CD4-positive, alpha-beta T cell treated with Interleukin-6 for 4 hours (primary cell): Measurements from ENCODE around the gene RNF11.
"Not testable (repeated sequence)": the region's sequence is repeated elsewhere in the genome, so short reads cannot be mapped to it uniquely, and the experiment has no call there.

Experiments used
- DNase-seq: peaks from one replicate; pipeline ENCODE4 v3.0.0-alpha.2; 2020; ENCODE audit warnings: mixed read lengths

RNF11 gene, protein sequence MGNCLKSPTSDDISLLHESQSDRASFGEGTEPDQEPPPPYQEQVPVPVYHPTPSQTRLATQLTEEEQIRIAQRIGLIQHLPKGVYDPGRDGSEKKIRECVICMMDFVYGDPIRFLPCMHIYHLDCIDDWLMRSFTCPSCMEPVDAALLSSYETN

DNA sequence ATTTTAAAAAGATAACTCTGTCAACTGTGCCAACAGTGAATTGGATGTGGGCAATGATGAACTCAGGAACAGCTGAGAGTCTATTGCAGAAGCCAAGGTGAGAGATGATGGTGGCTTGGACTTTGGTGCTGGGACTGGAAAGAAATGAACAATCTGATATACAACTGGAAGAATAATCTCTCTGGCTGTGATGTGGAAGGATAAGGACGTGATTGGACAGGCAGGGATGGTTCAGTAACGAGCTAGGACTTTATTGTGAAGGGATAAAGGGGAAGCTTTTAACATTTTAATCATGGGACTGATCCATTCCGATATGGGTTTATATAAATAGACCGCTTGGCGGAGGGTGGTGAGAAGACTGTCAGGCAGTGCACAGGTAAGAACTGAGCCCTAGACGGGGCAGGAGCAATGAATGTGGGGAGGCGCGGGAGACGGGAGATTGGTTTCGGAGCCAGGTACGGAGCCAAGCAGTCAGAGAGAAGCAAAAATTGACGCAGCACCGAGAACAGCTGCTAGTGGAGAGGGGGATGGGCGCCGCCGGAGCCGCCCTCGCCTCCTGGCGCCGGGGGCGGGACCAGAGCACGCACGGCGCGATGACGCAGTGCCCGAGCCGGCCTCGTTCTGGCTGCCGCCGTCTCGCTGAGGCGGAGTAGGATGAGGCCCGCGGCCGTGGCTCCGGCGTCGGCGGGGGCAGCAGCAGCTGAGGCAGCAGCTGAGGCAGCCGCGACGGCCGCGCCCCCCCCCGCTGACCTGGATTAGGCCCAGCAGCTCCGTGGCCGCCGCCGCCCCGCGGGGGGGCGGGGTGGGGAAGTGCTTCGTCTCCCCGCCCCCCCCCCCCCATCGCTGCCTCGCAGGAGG, at the start of gene RNF11:
RNF11 (plus strand) TSS at position 601 of the 858 bp plus-strand sequence. CDS start 484 bp downstream, outside the sequence.
- DNase-seq: peak; percentile 94

DNA sequence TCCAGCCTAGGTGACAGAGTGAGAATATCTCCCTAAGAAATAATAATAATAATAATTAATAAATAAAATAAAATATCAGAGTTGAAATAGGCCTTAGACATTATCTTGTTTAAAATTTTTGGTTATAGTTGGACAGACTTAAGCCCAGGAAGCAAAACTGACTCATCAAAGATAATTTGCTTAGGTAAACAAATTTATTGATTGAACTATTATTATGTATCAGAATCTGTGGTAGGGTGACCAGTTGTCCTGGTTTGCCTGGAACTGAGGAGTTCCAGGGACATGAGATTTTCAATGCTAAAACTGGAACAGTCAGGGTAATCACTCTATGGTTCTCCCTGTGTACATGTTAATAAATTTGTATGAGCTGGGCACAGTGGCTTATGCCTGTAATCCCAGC, 47.8 kb upstream of the RNF11 start:
- no peak for DNase-seq

DNA sequence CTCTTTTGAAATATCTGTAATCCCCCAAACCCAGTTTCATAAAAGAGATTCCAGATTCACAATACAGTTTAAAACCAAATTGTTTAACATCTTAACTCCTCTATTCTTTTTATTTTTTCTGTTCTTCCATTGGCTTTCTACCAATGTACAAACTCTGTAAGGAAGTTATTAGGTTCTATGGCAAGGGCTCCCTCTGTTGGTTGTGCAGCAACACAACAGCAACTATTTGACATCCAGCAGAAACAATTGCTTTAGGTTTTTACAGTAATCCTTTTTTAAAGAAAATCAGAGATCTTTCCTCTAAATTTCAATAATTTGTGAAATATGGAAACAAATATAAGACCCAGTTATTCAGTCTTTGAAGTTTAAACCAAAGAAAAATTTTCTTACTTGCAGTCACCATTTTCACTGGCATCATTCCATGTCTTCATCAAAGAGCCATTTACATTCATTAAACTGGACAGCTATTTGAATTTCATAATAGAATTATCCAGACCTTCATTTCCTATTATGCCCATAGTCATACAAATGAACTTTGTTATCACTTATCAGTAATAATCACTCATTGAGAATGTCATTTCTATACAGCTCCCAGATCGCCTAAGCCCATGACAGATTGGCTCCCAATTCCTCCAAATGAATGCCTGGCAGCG, 46.5 kb upstream of the RNF11 start:
- peak; percentile 60 for DNase-seq

GRCh38 chr1:51190961-51191360, 45.1 kb upstream of the RNF11 start:
- no peak for DNase-seq

DNA sequence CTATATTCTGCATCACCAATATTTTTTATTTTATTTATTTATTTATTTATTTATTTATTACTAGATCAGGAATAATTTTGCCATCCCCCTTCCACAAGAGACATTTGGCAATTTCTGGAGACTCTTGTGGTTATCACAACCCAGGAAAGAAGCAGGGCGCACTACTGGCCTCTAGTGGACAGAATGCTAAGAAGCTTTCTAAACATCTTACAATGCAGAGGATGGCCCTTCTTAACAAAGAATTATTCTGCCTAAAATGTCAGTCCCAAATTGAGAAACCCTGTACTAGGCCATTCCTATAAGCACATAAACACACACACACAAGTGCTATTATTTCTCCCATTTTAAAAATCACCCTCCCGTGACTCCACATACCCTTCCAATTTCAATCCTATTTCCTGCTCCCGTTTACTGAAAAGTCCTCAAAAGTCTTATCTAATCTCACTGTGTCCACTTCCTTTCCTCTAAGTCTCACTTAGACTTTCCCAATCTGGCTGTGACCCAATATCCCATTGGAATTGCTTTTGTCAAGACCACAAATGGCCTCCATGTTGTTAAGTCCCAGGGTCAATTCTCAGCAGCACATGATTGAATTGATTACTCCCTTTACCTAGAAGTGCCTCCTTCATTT, 43.7 kb upstream of the RNF11 start:
- DNase-seq: peak; percentile 63

- no peak for DNase-seq
Observed at GRCh38 chr1:51193564-51193963, 42.5 kb upstream of the RNF11 start.

- no peak for DNase-seq
Observed at GRCh38 chr1:51203121-51203873, 32.8 kb upstream of the RNF11 start.

DNA sequence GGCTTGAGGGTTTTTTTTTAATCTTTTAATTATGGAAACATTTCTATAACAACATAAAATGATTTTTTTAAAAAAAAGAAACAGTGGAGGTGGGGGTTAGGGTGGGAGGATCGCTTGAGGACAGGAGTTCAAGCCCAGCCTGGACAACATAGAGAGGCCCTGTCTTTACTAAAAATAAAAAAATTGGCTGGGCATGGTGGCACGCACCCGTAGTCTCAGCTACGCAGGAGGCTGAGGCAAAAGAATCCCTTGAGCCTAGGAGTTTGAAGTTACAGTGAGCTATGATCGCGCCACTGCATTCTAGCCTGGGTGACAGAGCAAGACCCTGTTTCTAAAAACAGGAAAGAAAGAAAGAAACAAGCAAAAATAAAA, 32.2 kb upstream of the RNF11 start:
- DNase-seq: no peak

DNA sequence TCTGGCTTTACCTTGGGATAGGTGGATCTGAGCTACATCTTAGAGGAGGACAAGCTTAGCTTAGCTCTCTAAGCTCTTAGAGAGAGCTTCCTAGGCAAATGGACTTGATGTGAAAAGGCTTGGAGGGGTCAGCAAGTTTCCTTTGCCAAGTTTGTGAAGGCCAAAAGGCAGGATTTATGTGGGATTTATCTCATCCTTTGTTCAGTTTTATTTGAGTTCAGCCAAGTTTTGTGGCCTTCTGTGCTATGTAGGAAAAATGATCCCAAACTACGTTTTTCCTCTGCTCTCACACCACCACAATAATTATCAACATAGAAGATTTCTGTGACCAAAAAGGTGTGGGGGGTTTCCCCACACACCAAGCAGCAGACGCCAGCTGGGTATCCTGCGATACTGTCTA, 26.0 kb upstream of the RNF11 start:
- no peak for DNase-seq

GRCh38 chr1:51210676-51211075, 25.4 kb upstream of the RNF11 start:
- DNase-seq: no peak

DNA sequence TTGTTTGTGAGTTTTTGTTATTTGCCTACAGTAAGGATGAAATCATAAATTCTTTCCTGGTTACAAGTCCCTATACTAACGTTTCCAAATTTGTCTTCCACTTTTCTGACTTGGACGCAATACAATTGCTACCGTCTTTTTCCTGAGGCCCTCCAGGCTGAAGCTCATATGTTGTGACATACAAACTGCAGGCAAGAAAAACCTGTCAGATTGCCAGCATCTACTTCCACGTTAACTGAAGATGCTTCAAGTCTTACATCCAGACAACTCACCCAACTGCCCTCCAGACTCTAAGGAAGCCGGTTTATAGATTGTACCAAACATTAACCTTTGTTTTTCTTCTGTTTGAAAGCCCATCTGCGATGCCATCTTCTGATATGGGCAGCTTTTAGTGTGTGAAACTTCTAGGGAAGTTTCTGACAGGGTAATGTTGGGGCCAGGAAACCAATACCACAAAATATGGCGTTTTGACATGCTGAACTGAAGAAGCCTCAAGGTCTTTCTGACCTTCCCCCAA, 21.4 kb upstream of the RNF11 start:
- no peak for DNase-seq

GRCh38 chr1:51215169-51215568, 20.9 kb upstream of the RNF11 start:
- no peak for DNase-seq

DNA sequence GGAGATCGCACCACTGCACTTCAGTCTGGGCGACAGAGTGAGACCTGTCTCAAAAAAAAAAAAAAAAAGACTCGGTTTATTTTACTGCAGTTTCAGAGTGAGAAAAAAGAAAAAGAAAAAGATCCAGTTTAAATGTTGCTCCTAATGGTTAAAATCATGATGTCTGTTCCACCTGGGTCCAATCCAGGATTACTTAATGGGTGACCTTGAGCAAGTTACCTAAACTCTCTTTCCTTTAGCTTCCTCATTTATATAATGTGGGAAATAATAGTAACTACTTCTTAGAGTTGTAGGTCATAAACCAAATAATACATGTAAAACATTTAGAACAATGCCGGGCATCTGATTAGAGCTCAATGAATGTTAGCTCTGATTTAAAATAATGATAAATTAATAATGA, 19.4 kb upstream of the RNF11 start:
- no peak for DNase-seq

DNA sequence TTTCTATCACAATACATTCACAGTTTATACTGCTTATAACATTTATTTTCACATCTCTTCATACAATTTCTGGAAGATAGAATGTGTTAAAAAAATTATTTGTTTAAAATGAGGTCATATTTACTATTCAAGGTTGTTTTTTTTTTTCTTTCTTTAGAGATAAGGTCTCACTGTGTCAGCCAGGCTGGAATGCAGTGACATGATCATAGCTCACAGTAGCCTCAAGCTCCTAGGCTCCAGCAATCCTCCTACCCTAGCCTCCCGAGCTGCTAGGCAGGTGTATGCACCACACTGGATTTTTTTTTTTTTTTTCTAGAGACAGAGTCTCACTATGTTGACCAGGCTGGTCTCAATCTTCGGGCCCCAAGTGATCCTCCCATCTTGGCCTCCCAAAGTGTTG, 19.0 kb upstream of the RNF11 start:
- no peak for DNase-seq

DNA sequence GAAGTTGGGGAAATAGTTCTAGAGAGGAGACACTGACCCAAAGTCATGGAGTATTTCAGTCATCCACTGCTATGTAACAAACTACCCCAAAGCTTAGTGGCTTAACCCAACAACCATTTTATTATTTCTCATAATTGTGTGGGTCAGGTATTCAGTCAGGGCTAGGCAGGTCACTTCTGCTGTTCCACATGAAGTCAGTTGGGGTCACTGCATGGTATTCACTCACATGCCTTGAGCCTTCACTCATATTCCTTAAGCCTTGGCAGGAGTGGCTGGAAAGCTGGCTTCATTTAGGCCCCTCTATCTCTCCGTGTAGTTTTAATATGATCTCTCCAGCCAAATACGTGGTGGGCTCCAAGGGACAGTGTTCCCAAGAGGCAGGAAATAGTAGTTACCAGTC, 17.5 kb upstream of the RNF11 start:
- no peak for DNase-seq

- no peak for DNase-seq
Observed at GRCh38 chr1:51219022-51219421, 17.1 kb upstream of the RNF11 start.

GRCh38 chr1:51221529-51221928, 14.5 kb upstream of the RNF11 start:
- not testable (repeated sequence) for DNase-seq

- no peak for DNase-seq
Observed at GRCh38 chr1:51222136-51222787, 13.8 kb upstream of the RNF11 start.

- no peak for DNase-seq
Observed at GRCh38 chr1:51222809-51223208, 13.3 kb upstream of the RNF11 start.

DNA sequence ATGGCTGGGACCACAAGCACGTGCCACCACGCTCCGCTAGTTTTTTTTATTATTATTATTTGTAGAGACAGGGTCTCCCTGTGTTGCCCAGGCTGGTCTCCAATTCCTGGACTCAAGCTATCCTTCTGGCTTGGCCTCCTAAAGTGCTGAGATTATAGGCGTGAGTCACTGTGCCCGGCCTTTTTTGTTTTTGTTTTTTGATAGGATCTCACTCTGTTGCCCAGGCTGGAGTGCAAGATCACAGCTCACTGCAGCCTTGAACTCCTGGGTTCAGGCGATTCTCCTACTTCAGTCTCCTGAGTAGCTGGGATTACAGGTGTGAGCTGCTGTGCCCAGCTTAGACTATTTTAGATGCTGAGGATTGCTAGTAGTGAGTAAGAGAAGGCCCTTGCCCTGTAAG, 11.8 kb upstream of the RNF11 start:
- DNase-seq: no peak

DNA sequence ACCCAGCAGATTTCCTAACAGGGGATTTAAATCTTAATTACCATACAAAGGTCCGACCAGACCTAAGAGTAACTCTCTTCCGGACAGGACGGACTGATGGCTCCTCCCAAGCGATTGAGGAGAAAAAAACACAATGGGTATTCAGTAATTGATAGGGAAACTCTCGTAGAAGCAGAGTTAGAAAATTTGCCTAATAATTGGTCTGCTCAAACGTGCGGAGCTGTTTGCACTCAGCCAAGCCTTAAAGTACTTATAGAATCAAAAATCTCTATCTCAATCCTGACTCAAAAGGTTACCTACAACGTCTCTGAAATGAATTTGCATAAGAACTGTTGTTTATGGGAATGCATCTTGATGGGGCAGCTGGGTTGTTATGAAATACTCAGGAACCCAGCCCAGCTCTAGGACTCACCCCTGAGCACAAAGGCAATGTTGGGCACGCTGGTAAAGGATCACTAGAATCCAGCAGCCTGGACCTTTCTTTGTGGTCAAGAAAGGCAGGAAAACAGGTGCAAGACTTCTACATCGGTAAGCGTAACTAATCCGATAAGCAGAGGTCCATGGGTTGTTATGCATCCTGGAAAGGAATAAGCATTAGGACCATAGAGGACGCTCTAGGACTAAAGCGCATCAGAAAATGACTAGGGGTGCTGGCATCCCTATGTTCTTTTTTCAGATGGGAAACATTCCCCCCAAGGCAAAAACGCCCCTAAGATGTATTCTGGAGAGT, 8.7 kb upstream of the RNF11 start:
- not testable (repeated sequence) for DNase-seq
